RWPE1 (cell line): ENCODE results near the gene CCDC69.

Experiments used
- CTCF ChIA-PET: fragments of 350-600 bp; sonication (Branson Sonifier 250); formaldehyde crosslinking; extraction: SDS; loops from one replicate; lab custom pipeline; 2021; lab: Yijun Ruan, JAX
- POLR2A ChIA-PET: fragments of 400-600 bp; formaldehyde crosslinking; extraction: SDS; loops from one replicate; lab custom pipeline; 2020; ENCODE audit warnings: antibody characterized with exemption; ENCODE audit not compliant: low non-redundant PET; lab: Yijun Ruan, JAX
- DNase-seq: peaks from one replicate; pipeline ENCODE4 v3.0.0; 2012; ENCODE audit warnings: low spot score
- H3K27ac ChIP-seq: fragments of 450-650 bp; 2 replicates; pipeline ENCODE4 v1.5.1; 2017
- TF ChIP-seq, protein P1 (sequence below): fragments of 450-650 bp; conservative IDR thresholded peaks from 2 replicates; pipeline ENCODE4 v1.5.1; 2017; ENCODE audit warnings: low read depth, mild to moderate bottlenecking

The CCDC69 gene

DNA sequence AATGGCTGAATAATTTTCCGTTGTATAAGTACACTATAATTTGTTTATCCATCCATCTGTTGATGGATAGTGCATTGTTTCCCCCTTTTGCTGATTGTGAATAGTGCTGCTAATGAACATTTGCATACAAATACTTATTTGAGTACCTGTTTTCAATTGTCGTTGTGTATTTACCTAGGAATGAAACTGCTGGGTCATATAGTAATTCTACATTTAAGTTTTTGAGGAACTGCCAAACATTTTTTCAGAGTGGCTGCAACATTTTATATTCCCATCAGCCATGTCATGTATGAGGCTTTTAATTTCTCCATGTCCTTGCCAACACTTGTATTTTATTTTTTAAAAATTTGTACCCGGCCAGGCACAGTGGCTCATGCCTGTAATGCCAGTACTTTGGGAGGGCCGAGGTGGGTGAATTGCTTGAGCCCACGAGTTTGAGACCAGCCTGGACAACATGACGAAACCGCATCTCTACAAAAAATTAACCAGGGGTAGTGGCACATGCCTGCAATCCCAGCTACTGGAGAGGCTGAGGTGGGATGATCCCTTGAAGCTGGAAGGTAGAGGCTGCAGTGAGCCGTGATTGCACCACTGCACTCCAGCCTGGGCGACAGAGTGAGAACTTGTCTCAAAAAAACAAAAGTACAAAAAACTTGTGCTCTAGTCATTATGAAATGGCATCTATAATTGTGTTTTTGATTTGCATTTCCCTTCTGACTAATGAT lies 64.1 kb downstream of the CCDC69 start:
- DNase-seq = no peak
- no peak overlapping the region for H3K27ac ChIP-seq
- CTCF ChIA-PET = no interaction called here
- TF ChIP-seq, protein P1, sequence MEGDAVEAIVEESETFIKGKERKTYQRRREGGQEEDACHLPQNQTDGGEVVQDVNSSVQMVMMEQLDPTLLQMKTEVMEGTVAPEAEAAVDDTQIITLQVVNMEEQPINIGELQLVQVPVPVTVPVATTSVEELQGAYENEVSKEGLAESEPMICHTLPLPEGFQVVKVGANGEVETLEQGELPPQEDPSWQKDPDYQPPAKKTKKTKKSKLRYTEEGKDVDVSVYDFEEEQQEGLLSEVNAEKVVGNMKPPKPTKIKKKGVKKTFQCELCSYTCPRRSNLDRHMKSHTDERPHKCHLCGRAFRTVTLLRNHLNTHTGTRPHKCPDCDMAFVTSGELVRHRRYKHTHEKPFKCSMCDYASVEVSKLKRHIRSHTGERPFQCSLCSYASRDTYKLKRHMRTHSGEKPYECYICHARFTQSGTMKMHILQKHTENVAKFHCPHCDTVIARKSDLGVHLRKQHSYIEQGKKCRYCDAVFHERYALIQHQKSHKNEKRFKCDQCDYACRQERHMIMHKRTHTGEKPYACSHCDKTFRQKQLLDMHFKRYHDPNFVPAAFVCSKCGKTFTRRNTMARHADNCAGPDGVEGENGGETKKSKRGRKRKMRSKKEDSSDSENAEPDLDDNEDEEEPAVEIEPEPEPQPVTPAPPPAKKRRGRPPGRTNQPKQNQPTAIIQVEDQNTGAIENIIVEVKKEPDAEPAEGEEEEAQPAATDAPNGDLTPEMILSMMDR = no peak
- POLR2A ChIA-PET = no interaction called here

DNA sequence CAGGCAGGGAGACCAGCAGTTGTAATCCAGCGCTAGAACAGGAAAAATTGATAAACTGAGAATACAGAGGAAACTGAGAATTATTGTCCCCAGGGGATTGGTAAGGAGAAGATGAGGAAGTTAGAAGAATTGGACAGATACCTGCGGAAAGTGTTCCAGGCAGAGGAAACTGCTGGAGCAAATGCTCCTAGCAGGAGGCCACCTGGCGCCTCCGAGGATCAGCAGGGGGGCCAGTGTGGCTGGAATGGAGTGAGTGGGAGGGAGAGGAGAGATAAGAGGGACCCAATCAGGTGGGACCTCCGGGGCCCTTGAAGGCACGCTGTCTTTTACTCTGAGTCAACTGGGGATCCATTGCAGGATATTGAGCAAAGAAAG lies 65.6 kb downstream of the CCDC69 start:
- peak overlapping the region; percentile 48 for H3K27ac ChIP-seq
- TF ChIP-seq, protein P1 = no peak
- ChIA-PET POLR2A (interaction anchor here (0.9 kb wide), 1 partner anchor 41 kb away, joined by 3 read pairs; no protein-coding TSS in a partner anchor), CTCF (interaction anchor here (0.5 to 1.7 kb wide), 3 partner anchors 11 to 158 kb away, joined by 3 to 5 read pairs (median 4); no protein-coding TSS in a partner anchor)
- DNase-seq = no peak

DNA sequence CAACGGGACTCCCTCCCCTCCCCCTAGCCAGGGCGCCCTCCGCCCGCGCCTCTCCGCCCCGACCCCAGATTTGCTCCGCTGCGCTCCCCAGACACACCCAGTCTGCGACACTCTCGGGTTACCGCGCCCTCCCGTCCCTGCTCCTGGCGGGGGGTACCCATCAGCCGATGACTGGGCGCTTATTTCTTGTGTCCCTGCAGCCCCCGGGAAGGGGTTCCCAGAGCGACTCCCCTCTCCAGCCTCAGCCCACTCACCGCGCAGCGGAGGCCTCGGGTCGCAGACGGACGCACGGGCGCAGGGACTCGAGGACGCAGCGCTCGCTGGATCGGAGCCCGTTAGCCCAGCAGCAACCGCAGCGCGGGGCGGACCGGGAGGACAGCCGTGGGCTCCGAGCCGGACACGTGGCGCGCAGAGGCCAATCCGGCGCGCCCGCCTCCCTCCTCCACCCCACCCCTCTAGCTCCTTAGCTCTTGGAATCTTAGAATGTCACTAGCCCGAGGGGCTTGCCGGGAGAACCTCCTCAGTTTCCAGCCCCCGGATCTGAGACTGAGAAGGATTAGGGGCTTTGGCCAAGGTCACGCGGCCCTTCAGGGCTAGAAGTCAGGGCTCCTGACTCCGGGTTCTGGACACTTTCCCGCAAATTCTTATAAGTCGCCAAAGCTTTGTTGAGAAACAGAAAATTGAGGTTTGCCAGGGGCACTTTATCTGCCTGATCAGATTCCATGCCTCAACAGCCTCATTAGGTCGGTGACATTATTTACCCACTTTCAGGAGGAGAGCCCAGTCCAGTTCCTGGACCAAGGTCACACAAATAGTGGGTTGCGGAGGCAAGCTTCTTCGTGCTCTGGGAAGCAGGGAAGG lies 66.2 kb downstream of the CCDC69 start, which contains the start of gene ANXA6:
ANXA6 (minus strand) TSS at position 354 of the 861 bp plus-strand sequence. CDS start 9,878 bp downstream, outside the sequence.
- ChIA-PET CTCF (interaction anchor here (0.5 to 1.7 kb wide), 5 partner anchors 10 to 356 kb away, joined by 3 to 5 read pairs (median 3); no protein-coding TSS in a partner anchor), POLR2A (interaction anchor here (0.9 kb wide), 1 partner anchor 42 kb away, joined by 3 read pairs; no protein-coding TSS in a partner anchor)
- DNase-seq = peak; percentile 96
- peak within 1 kb of the TSS; percentile 48 for H3K27ac ChIP-seq
- TF ChIP-seq, protein P1 = no peak

DNA sequence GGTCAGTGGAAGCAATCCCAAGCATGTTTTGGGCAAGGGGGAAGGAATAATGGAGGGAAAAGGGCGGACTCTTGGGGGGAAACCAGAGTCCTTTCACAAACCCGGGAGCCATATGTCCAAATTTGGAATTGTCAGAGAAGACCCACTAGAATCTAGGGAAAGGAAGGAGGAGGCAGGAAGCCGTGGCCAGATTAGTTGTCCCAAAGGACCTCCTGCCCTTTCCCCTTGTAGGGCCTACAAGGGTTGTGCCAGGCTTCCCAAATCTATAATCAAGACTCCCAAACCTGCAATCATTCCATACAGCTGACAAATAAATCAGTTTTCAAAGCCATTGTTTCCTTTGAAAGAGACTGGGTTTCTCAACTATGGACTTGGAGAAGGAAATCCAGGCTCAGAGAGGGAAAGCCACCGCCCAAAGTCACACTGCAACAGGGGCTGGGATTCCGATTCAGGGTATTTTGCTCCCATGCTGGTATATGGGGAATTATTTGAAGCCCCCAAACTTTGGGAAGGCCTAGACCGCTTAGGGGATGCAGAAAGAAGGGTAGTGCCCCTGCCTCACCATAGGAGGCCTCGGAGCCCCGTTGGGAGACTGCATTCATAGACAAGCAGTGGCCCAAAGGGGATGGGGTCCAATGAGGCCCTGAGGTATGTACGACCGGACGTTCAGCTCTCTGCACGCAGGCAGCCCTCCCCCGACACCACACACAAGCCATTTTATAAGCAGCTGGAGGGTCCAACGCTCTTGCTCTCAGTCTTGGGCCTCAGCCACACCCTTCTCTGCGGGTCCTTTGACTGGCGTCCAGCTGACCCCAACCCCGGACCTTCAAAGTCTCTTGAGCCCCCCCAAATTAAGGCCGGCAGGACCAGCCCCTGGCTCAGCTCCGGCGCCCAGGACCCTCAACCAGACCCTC lies 67.1 kb downstream of the CCDC69 start:
- H3K27ac ChIP-seq = peak overlapping the region; percentile 48
- ChIA-PET POLR2A (interaction anchor here (0.9 kb wide), 1 partner anchor 43 kb away, joined by 3 read pairs; no protein-coding TSS in a partner anchor), CTCF (interaction anchor here (0.6 to 1.7 kb wide), 4 partner anchors 9 to 355 kb away, joined by 3 to 5 read pairs (median 4); no protein-coding TSS in a partner anchor)
- TF ChIP-seq, protein P1 = no peak
- no peak for DNase-seq

DNA sequence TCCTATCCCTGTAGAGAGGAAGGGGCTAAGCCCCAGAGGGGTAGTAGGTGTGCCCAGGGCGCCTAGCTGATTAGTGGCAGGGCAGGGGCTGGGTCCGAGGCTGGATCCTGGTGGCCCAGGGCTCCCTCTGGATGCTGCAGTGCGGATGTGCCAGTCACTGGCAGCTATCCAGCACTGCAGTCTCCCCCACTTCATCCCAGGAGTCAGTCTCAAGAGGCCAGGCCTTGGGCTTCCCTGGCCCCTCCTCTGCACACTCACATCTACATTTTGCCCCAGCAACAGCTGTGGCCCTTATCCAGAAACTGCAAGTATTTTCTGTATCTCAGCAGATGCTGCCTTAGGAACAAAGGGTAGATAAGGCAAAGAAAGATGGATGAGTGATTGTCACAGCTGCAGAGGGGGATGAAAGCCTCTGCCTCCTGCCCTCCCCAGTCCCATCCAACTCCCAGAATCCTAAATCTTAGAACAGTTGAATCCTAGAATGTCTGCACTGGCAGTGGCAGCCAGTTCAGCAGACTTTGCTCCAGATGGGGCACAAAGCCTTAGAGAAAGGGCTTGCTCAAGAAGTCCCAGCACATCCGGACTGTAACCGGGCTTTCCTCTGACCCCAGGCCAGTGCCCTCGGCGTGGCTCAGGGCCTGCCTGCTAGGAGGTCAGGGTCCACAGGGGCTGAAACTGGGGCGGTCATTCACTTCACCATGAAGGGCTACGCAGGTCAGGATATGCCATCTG lies 68.0 kb downstream of the CCDC69 start:
- DNase-seq = no peak
- peak overlapping the region; percentile 24 for H3K27ac ChIP-seq
- TF ChIP-seq, protein P1 = no peak
- CTCF ChIA-PET = no interaction called here
- POLR2A ChIA-PET = no interaction called here
